Esophagus muscularis mucosa (tissue), 3 donors: ENCODE results near the gene CAMTA1.

Source experiments
- POLR2A ChIP-seq: fragments of 450-650 bp; IDR thresholded peaks from one replicate; pipeline ENCODE4 v1.6.1; 2017; ENCODE audit warnings: antibody characterized with exemption, moderate library complexity, mild to moderate bottlenecking, low read depth
- POLR2AphosphoS5 ChIP-seq, 2 donors: sonication (generic); formaldehyde crosslinking; IDR thresholded peaks; one replicate each; pipeline ENCODE4 v1.6.1; 2017; ENCODE audit warnings: antibody characterized with exemption in 2 of 2
- TF ChIP-seq, protein P1 (sequence below), 3 experiments: fragments of 200-600 bp in 2 of 3; fragments of 450-650 bp in 1 of 3; sonication (generic) in 2 of 3; IDR thresholded peaks; one replicate each; pipeline ENCODE4 v1.5.1; 2017 to 2019; ENCODE audit warnings: antibody characterized with exemption in 3 of 3, mild to moderate bottlenecking in 2 of 3, moderate library complexity in 1 of 3

DNA sequence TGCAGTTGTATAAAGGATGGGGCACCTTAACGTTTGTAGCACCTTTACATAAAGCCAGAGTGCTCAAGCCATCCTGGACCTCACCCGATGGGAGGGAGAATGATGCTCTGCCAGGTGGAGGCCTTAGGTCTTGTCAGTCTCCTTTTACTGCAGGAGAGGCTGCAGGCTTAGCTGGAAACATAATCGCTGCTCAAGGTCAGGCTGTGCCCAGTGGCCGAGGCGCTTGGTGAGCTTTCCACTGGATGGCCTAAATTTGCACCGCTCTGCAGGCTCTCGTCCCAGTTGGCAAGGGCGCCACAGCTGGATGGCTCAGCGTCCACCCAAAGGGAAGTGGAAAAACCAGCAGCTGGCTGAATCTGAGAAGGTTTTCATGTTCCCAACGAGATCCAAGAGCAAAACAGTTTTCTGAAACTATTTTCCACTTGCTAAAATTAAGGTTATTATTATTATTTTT, 438.9 kb downstream of the CAMTA1 start:
- TF ChIP-seq POLR2AphosphoS5 (IDR thresholded peaks at IDR 0.05), result no peak
- TF ChIP-seq, protein P1, sequence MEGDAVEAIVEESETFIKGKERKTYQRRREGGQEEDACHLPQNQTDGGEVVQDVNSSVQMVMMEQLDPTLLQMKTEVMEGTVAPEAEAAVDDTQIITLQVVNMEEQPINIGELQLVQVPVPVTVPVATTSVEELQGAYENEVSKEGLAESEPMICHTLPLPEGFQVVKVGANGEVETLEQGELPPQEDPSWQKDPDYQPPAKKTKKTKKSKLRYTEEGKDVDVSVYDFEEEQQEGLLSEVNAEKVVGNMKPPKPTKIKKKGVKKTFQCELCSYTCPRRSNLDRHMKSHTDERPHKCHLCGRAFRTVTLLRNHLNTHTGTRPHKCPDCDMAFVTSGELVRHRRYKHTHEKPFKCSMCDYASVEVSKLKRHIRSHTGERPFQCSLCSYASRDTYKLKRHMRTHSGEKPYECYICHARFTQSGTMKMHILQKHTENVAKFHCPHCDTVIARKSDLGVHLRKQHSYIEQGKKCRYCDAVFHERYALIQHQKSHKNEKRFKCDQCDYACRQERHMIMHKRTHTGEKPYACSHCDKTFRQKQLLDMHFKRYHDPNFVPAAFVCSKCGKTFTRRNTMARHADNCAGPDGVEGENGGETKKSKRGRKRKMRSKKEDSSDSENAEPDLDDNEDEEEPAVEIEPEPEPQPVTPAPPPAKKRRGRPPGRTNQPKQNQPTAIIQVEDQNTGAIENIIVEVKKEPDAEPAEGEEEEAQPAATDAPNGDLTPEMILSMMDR (IDR thresholded peaks at IDR 0.05), result no peak
- no peak for TF ChIP-seq POLR2A
